HG03045 (cell line): Measurements from ENCODE around the gene RGS17.
A peak's percentile ranks its signal among the peaks of the same experiment; 100 is the strongest.
"Not testable (repeated sequence)": the region's sequence is repeated elsewhere in the genome, so short reads cannot be mapped to it uniquely, and the experiment has no call there.

Experiments
- ATAC-seq: cut with Tn5 transposase; IDR thresholded peaks from one replicate; pipeline ENCODE4 v1.9.1; 2021; ENCODE audit warnings: mild to moderate bottlenecking, moderate library complexity; ENCODE audit not compliant: unreplicated experiment

RGS17 gene

GRCh38 chr6:152999538-152999937 is 131.5 kb downstream of the RGS17 start:
- ATAC-seq: not testable (repeated sequence)

- ATAC-seq: no peak
These were observed 137.2 kb downstream of the RGS17 start for GRCh38 chr6:152993847-152994246.

- no peak for ATAC-seq
These were observed 137.7 kb downstream of the RGS17 start for GRCh38 chr6:152993431-152993830.

- ATAC-seq: no peak
These were observed 144.1 kb downstream of the RGS17 start for GRCh38 chr6:152986978-152987377.

- ATAC-seq: not testable (repeated sequence)
These were observed 145.8 kb downstream of the RGS17 start for GRCh38 chr6:152985300-152985699.

- peak; percentile 18 for ATAC-seq
These were observed 146.6 kb downstream of the RGS17 start for GRCh38 chr6:152984513-152984872.

GRCh38 chr6:152983637-152984512 is 147.2 kb downstream of the RGS17 start:
- peak; percentile 23 for ATAC-seq

GRCh38 chr6:152982904-152983636 is 148.0 kb downstream of the RGS17 start, which contains the start of gene FBXO5:
TSS of gene FBXO5 (minus strand) at chr6:152983041. CDS start at chr6:152982959, 82 bp downstream.
- peak; percentile 87 for ATAC-seq

GRCh38 chr6:152981989-152982903 is 148.8 kb downstream of the RGS17 start:
- ATAC-seq: peak; percentile 2

GRCh38 chr6:152981219-152981618 is 149.9 kb downstream of the RGS17 start:
- no peak for ATAC-seq

- no peak for ATAC-seq
These were observed 150.4 kb downstream of the RGS17 start for GRCh38 chr6:152980656-152981055.

GRCh38 chr6:152979116-152979515 is 152.0 kb downstream of the RGS17 start:
- no peak for ATAC-seq

GRCh38 chr6:152978058-152978457 is 153.0 kb downstream of the RGS17 start:
- no peak for ATAC-seq

- no peak for ATAC-seq
These were observed 153.5 kb downstream of the RGS17 start for GRCh38 chr6:152977556-152977955.

GRCh38 chr6:152976749-152977148 is 154.3 kb downstream of the RGS17 start:
- no peak for ATAC-seq

- no peak for ATAC-seq
These were observed 155.7 kb downstream of the RGS17 start for GRCh38 chr6:152975204-152975915.

GRCh38 chr6:152973916-152974315 is 157.2 kb downstream of the RGS17 start:
- ATAC-seq: no peak

- no peak for ATAC-seq
These were observed 161.2 kb downstream of the RGS17 start for GRCh38 chr6:152969688-152970418.

GRCh38 chr6:152966168-152966894 is 164.8 kb downstream of the RGS17 start:
- not testable (repeated sequence) for ATAC-seq
